Lower lobe of right lung (tissue), 2 donors: ENCODE results near the gene TPK1. TPM values are rescaled to one million over a fixed set of nuclear protein-coding genes. Genes with fewer than 3 reads are reported as not detected.

Source experiments
- ATAC-seq, 2 donors: fragments of 200-7000 bp; cut with Tn5 transposase; one replicate each; pipeline ENCODE4 v1.9.1; 2020 to 2022; ENCODE audit warnings: mild to moderate bottlenecking in 2 of 2, moderate library complexity in 2 of 2
- DNase-seq: peaks from one replicate; pipeline ENCODE4 v3.0.0-alpha.2; 2020
- H3K27ac ChIP-seq: fragments of 200-600 bp; one replicate; pipeline ENCODE4 v1.8.0; 2022
- H3K27me3 ChIP-seq: fragments of 200-600 bp; one replicate; pipeline ENCODE4 v1.8.0; 2022; ENCODE audit warnings: low read depth
- H3K36me3 ChIP-seq: fragments of 200-600 bp; one replicate; pipeline ENCODE4 v1.8.0; 2022; ENCODE audit warnings: mild to moderate bottlenecking
- H3K4me1 ChIP-seq: fragments of 200-600 bp; one replicate; pipeline ENCODE4 v1.8.0; 2022
- H3K4me3 ChIP-seq: fragments of 200-600 bp; one replicate; pipeline ENCODE4 v1.8.0; 2022; ENCODE audit warnings: mild to moderate bottlenecking
- H3K9me3 ChIP-seq: fragments of 200-600 bp; one replicate; pipeline ENCODE4 v1.8.0; 2022
- CTCF ChIP-seq: fragments of 200-600 bp; IDR thresholded peaks from one replicate; pipeline ENCODE4 v1.8.0; 2022; ENCODE audit warnings: antibody characterized with exemption, mild to moderate bottlenecking
- intact Hi-C: fragments of 100-400 bp; cut with DNase I; formaldehyde crosslinking; loops from one replicate; pipeline ENCODE4 v1.11.0; 2022
- total RNA-seq: library from RNA; stranded (reverse); fragmentation: NEBNext Ultra II Directional; extraction: Animal tissue kit (Norgen Biotek cat#: 25700); gene quantifications from one replicate; pipeline ENCODE4 v1.2.1, GENCODE V29; 2021
- donor health status: DM: no; HTN: yes; CAD: no; lungs with severe emphysema.

TPK1 gene
- total RNA-seq, 1 donor from 2014 or later, result 9.0 TPM

DNA sequence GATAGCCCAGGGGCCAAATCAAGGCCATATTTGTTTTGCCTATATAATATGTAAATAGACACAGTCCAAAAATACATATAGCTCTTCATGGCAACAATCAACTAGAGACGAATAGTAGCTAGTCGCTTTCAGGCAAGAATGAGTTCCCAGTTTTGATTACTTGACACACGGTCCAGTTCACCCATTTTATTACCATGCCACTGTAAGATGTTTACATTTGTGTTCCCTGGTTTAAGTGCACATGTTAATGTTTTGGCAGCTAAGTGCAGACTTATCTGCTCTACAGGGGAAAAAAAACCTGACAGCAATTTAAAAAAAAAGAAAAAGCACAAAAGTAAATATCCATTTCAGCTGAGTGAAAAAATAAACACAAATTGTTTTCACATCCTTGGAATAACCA lies 213.1 kb downstream of the TPK1 start:
- no peak for TF ChIP-seq CTCF
- DNase-seq, result no peak
- no peaks in the 10 kb centered on the region for H3K36me3 ChIP-seq
- no peak overlapping the region for H3K4me3 ChIP-seq
- no peak overlapping the region for H3K27ac ChIP-seq
- intact Hi-C loops, result no loop called here
- no peaks in the 10 kb centered on the region for H3K27me3 ChIP-seq
- ATAC-seq, result no peak
- no peaks in the 10 kb centered on the region for H3K4me1 ChIP-seq
- no peaks in the 10 kb centered on the region for H3K9me3 ChIP-seq

GRCh38 chr7:144606261-144606660 lies 229.6 kb downstream of the TPK1 start:
- DNase-seq (no peak), ATAC-seq (no peak)
- Histone ChIP-seq H3K4me1 (no peaks in the 10 kb centered on the region), H3K4me3 (no peak overlapping the region), H3K36me3 (no peaks in the 10 kb centered on the region), H3K9me3 (no peaks in the 10 kb centered on the region), H3K27me3 (no peaks in the 10 kb centered on the region), H3K27ac (no peak overlapping the region)
- TF ChIP-seq CTCF, result no peak
- intact Hi-C loops, result no loop called here

DNA sequence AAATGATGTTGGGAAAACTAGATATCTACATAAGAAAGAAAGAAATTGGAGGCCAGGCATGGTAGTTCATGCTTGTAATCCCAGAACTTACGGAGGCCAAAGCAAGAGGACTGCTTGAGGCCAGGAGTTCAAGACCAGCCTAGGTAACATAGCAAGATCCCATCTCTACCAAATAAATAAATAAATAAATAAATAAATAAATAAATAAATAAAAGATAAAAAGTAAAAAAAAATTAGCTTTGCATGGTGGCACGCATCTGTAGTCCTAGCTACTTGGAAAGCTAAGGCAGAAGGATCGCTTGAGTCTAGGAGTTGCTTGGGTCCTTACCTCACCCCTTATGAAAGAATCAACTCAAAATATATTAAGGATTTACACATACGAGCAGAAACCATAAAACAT lies 238.9 kb downstream of the TPK1 start:
- Histone ChIP-seq H3K27me3 (no peaks in the 10 kb centered on the region), H3K36me3 (no peaks in the 10 kb centered on the region), H3K4me3 (no peak overlapping the region), H3K4me1 (no peaks in the 10 kb centered on the region), H3K9me3 (peaks cover 18% of the 10 kb centered on the region), H3K27ac (no peak overlapping the region)
- TF ChIP-seq CTCF, result no peak
- intact Hi-C loops, result no loop called here
- DNase-seq (no peak), ATAC-seq (no peak)

DNA sequence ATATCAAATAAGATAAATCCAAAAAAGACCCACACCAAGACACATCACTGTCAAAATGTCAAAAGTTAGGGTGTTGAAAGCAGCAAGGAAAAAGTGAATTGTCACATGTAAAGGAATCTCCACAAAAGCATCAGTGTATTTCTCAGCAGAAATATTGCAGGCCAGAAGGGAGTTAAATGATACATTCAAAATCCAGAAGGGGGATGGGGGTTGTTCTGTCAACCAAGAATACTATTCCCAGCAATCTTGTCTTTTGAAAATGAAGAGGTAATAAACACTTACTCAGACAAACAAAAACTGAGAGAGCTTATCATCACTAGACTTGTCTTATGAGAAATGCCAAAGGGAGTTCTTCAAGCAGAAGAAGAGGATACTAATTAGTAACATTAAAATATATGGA lies 241.3 kb downstream of the TPK1 start:
- Histone ChIP-seq H3K36me3 (no peaks in the 10 kb centered on the region), H3K9me3 (peaks cover 18% of the 10 kb centered on the region), H3K27me3 (no peaks in the 10 kb centered on the region), H3K27ac (no peak overlapping the region), H3K4me3 (no peak overlapping the region), H3K4me1 (no peaks in the 10 kb centered on the region)
- no peak for TF ChIP-seq CTCF
- ATAC-seq, result no peak
- DNase-seq, result no peak
- intact Hi-C loops, result no loop called here

- ATAC-seq (peak in 1 of 2 donors; percentile 72), DNase-seq (no peak)
- Histone ChIP-seq H3K4me3 (no peak overlapping the region), H3K27ac (no peak overlapping the region), H3K9me3 (no peaks in the 10 kb centered on the region), H3K27me3 (no peaks in the 10 kb centered on the region), H3K4me1 (peaks cover 4% of the 10 kb centered on the region), H3K36me3 (no peaks in the 10 kb centered on the region)
- no peak for TF ChIP-seq CTCF
- intact Hi-C loops, result no loop called here
These were observed 247.2 kb downstream of the TPK1 start for GRCh38 chr7:144588559-144589051.

- Histone ChIP-seq H3K4me3 (no peak overlapping the region), H3K4me1 (peaks cover 4% of the 10 kb centered on the region), H3K9me3 (no peaks in the 10 kb centered on the region), H3K27me3 (no peaks in the 10 kb centered on the region), H3K27ac (no peak overlapping the region), H3K36me3 (no peaks in the 10 kb centered on the region)
- intact Hi-C loops, result no loop called here
- DNase-seq (no peak), ATAC-seq (no peak)
- TF ChIP-seq CTCF, result no peak
These were observed 248.2 kb downstream of the TPK1 start for GRCh38 chr7:144587701-144588100.
